ENCODE results near the gene CCDC93.
A peak's percentile ranks its signal among the peaks of the same experiment; 100 is the strongest.
"Not testable (repeated sequence)": the region's sequence is repeated elsewhere in the genome, so short reads cannot be mapped to it uniquely, and the experiment has no call there.

The CCDC93 gene

DNA sequence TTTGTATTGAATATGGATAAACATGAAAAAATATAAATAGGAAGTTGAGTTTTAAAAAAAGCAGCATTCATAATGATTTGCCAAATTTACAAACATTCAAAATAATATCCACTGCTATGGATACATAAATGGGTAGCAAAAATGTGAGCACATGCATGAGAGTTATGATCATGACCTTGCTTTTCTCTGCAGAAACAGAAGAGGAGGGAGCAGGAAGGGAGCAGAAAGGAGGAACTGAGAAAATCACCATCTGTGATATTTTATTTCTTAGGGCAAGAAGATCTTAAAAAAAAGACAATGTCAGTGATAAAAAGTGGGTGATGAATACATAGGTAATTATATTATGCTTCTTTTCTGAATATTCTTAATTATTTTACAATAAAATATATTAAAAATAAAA is 17.7 kb upstream of the CCDC93 start:
- TF ChIP-seq, protein P1, sequence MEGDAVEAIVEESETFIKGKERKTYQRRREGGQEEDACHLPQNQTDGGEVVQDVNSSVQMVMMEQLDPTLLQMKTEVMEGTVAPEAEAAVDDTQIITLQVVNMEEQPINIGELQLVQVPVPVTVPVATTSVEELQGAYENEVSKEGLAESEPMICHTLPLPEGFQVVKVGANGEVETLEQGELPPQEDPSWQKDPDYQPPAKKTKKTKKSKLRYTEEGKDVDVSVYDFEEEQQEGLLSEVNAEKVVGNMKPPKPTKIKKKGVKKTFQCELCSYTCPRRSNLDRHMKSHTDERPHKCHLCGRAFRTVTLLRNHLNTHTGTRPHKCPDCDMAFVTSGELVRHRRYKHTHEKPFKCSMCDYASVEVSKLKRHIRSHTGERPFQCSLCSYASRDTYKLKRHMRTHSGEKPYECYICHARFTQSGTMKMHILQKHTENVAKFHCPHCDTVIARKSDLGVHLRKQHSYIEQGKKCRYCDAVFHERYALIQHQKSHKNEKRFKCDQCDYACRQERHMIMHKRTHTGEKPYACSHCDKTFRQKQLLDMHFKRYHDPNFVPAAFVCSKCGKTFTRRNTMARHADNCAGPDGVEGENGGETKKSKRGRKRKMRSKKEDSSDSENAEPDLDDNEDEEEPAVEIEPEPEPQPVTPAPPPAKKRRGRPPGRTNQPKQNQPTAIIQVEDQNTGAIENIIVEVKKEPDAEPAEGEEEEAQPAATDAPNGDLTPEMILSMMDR (IDR thresholded peaks at IDR 0.05; ENCODE audit: insufficient read depth, low read depth, low read length, missing control alignments): no peak

DNA sequence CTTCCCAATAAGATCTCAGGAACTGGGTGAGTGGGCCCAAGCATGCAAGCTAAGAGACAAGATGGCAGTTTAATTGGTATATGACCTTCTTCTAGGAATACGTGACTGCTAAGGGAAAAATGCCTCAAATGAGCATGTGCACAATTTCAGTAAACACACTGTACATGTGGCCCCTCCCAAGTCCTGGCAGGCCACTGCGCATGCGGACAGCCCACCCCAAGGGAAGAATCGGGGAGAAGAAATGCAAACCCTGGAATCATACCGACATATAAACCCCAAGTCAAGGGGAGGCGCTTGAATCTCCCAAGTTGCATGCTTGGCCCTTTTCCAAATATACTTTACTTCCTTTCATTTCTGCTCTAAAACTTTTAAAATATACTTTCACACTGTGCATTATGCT is 15.2 kb upstream of the CCDC93 start:
- DNase-seq (ENCODE audit: low read depth): no peak
- TF ChIP-seq, protein P1 (IDR thresholded peaks at IDR 0.05; ENCODE audit: insufficient read depth, low read depth, low read length, missing control alignments): no peak
- no peak overlapping the region for H3K4me3 ChIP-seq (ENCODE audit: low read depth, low read length)

More for the DNA sequence above, 17.7 kb upstream of the CCDC93 start:
- H3K4me3 ChIP-seq (ENCODE audit: low read depth, low read length): no peak overlapping the region
- DNase-seq (ENCODE audit: low read depth): no peak

DNA sequence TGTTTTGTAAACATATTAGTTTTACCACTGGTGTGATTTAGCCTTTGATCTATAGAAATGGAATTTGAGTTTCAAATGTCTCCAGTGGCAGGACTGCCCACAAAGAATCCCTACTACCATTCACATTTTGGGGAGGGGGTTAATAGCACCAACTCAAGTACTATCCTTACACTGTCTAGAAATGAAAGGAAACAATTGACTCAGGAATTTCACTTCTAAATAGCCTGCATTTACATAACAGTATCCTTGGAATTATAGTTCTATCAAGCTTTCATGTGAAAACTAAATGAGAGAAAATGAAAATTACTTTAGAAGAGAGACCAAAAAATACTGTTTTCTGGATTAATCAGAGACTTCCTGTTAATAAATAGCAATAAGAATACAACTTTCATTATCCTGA is 7.5 kb upstream of the CCDC93 start:
- TF ChIP-seq, protein P1 (IDR thresholded peaks at IDR 0.05; ENCODE audit: insufficient read depth, low read depth, low read length, missing control alignments): no peak
- DNase-seq (ENCODE audit: low read depth): no peak
- H3K4me3 ChIP-seq (ENCODE audit: low read depth, low read length): no peak overlapping the region

DNA sequence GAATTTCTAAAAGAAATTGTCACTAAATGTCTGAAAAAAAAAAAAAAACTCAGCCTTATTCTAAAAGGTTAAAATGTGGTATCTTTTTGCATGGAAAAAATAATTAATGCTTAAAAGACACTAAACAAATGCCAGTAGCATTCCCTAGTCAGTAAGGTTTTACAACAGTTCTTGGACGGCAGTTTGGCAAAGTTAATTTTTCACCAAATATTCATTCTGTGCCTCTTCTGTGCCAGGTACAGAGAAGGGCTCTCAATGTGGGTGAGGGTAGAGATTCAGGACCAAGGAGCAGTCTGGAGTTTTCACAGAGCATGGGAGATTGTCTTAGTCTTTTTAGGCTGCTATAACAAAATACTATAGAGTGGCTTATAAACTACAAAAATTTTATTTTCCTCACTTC is 6.0 kb upstream of the CCDC93 start:
- no peak for DNase-seq (ENCODE audit: low read depth)
- TF ChIP-seq, protein P1 (IDR thresholded peaks at IDR 0.05; ENCODE audit: insufficient read depth, low read depth, low read length, missing control alignments): no peak
- H3K4me3 ChIP-seq (ENCODE audit: low read depth, low read length): no peak overlapping the region

DNA sequence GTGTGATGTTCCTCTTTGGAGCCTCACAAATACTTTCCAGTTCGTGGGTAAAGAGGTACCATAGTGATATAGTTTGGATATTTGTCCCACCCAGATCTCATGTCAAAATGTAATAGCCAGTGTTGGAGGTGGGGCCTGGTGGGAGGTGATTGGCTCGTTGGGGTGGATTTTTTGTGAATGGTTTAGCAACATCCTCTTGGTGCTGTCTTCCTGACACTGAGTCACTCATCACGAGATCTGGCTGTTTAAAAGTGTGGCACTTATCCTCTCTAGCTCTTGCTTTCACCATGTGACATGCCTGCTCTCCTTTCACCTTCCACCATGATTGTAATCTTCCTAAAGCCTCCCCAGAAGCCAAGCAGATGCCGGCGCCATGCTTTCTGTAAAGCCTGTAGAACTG is 3.0 kb upstream of the CCDC93 start:
- DNase-seq (ENCODE audit: low read depth): no peak

DNA sequence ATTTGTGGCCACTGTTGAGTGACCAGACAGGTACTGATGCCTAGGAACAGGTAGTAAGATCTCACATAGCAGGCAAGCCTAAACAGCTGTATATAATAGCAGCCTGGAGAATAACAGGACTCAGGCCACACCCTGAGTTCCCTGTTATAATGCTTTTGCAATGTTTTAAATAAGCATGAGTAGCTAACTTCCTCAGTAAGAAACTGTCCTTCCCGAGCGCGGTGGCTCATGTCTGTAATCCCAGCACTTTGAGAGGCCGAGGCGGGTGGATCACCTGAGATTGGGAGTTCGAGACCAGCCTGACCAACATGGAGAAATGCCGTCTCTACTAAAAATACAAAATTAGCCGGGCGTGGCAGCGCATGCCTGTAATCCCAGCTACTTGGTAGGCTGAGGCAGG is 1.9 kb upstream of the CCDC93 start:
- H3K4me3 ChIP-seq (ENCODE audit: low read depth, low read length); DNase-seq (ENCODE audit: low read depth): not testable (repeated sequence)

More for the DNA sequence above, 3.0 kb upstream of the CCDC93 start:
- H3K4me3 ChIP-seq (ENCODE audit: low read depth, low read length): no peak overlapping the region
- TF ChIP-seq, protein P1 (IDR thresholded peaks at IDR 0.05; ENCODE audit: insufficient read depth, low read depth, low read length, missing control alignments): no peak

DNA sequence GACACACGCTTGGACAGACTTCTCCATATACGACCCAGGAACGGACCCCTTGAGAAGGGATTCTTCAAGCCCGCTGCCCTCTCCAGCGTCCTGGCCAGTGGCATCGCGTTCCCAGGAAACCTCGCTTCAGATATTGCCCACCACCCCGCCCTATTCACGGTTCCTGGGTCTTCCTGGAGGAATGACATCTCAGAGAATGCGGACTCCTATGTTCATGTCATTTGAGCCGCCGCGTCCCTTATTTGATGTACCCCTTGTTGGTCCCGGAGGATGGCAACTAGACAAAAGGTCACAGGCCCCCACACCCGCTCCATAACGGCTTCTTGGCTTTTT is 588 bp upstream of the CCDC93 start:
- TF ChIP-seq, protein P1 (IDR thresholded peaks at IDR 0.05; ENCODE audit: insufficient read depth, low read depth, low read length, missing control alignments): no peak
- peak overlapping the region; percentile 87 for H3K4me3 ChIP-seq (ENCODE audit: low read depth, low read length)
- no peak for DNase-seq (ENCODE audit: low read depth)
